ENCODE measurements around the gene SP6. TPM values are rescaled to one million over a fixed set of nuclear protein-coding genes. Genes with fewer than 3 reads are reported as not detected.

Gene SP6
- total and polyA plus RNA-seq, 2 of the 4 experiments (the other 2 are of a cell fraction), result under 0.01 to 0.31 TPM

DNA sequence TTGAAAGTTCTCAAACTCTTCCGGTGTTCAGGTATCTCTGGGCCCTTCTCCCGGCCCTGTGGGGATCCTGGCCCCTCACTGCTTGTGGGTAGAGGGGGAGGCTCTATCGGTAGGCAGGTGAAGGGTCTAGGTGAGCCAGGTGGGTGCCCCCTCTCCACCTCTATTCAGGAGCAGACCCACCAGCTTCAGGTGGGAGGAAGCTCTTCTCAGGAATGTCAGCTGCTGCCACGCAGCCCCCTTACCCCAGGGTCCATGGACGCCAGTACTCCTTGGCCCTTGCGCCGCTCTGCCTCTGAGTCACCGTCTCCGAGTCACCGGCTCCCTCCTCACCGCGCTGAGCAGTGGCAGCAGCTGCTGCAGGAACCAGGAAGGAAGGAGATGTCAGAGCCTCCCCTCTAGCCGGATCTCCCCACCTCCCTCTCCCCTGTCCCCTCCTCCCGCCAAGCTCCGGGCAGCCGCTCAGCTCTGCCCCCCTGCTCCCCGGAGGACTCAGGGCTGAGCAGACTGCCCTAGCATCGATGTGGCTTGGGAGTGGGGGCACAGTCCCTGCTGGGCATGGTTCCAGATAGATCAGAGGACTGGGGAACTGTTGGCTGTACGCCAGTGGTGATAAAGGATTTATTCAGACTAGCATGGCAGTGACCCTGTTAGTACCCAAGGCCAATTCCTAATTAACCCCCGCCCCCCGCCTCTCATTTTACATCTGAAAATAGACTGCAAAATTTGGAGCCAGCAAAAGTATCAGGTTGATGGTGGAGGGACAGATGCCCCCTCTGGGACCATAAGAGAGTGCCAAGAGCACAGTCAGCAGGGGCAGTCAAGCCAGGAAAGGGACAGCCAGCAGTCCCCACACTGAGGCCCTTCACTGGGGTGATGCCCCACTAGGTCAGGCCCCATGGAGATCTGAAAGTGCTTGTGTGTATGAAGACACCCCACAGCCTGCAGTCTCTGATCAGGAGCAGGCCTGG lies 29.3 kb downstream of the SP6 start, which contains the start of gene OSBPL7:
Gene OSBPL7, minus strand, starts transcription at position 371 of the 968 bp plus-strand sequence. CDS start 1,516 bp downstream, outside the sequence.
- Histone ChIP-seq H3K9me1 (ENCODE audit: insufficient read depth, low read length) (0 out of 2 replicates have a peak, but pooled peaks cover 4% of the 10 kb centered on the region), H2AFZ (replicated peaks; ENCODE audit: low read length, poor library complexity) (peak within 1 kb of the TSS; percentile 89), H3K79me1 (ENCODE audit: low read depth in 1 of 2, low read length in 2 of 2) (peaks cover 0 to 17% of the 10 kb centered on the region in 2 experiments; a peak in 1 of 4 replicates), H3K23ac (ENCODE audit: low read depth, low read length) (no peak within 1 kb of the TSS; the same call in 1 of the 2 replicates), H2BK120ac (ENCODE audit: low read depth, low read length) (peak within 1 kb of the TSS; percentile 59), H4K91ac (ENCODE audit: insufficient read depth, low read depth, low read length) (peak within 1 kb of the TSS; percentile 81), H4K5ac (ENCODE audit: low read depth, low read length) (peak within 1 kb of the TSS; percentile 92), H3K27me3 (ENCODE audit: control insufficient read depth, insufficient read depth, low read length) (no peaks in the 10 kb centered on the region), H3K4me2 (ENCODE audit: low read depth, low read length) (peak within 1 kb of the TSS; percentile 95), H2BK20ac (ENCODE audit: low read depth, low read length) (no peak within 1 kb of the TSS; the same call in 1 of the 2 replicates), H2BK5ac (ENCODE audit: low read depth, low read length, poor library complexity, severe bottlenecking) (peak within 1 kb of the TSS; percentile 7), H3K4ac (ENCODE audit: low read depth, low read length) (peak within 1 kb of the TSS; percentile 75), H3K36me3 (ENCODE audit: control insufficient read depth, insufficient read depth, low read length) (peaks cover 44% of the 10 kb centered on the region), H3K14ac (replicated peaks; ENCODE audit: low read depth, low read length) (peak within 1 kb of the TSS; percentile 92), H3K4me1 (ENCODE audit: control insufficient read depth, insufficient read depth, low read length) (peaks cover 11% of the 10 kb centered on the region; the same call in 1 of the 2 replicates), H3K4me3 (ENCODE audit: insufficient read depth, low read depth, low read length) (peak within 1 kb of the TSS; percentile 77), H4K8ac (ENCODE audit: low read depth in 2 of 2, low read length in 2 of 2) (peak within 1 kb of the TSS; percentile 88 to 95), H3K9me3 (ENCODE audit: control insufficient read depth, insufficient read depth, low read length) (no peaks in the 10 kb centered on the region), H3K9ac (ENCODE audit: low read depth, low read length) (peak within 1 kb of the TSS; percentile 72), H4K20me1 (ENCODE audit: insufficient read depth, low read length) (no peaks in the 10 kb centered on the region), H3K27ac (ENCODE audit: insufficient read depth, low read length) (no peak within 1 kb of the TSS; the same call in 1 of the 2 replicates), H3K56ac (ENCODE audit: extremely low read depth, insufficient read depth, low read length) (peak within 1 kb of the TSS; percentile 41), H2BK15ac (ENCODE audit: low read depth, low read length) (no peak within 1 kb of the TSS), H2AK9ac (replicated peaks; ENCODE audit: low read depth, low read length, poor library complexity) (peak within 1 kb of the TSS; percentile 57), H3K18ac (ENCODE audit: low read depth, low read length) (peak within 1 kb of the TSS; percentile 53), H2AK5ac (ENCODE audit: low read depth, low read length) (peak within 1 kb of the TSS; percentile 46)
- POLR2A ChIA-PET (ENCODE audit: unreplicated experiment), result interaction anchor here (1.6 kb wide), 1 partner anchor 10 kb away, joined by 7 read pairs; the partner anchor contains the start of genes LRRC46 and MRPL10
- ATAC-seq (ENCODE audit: low read depth), result peak; percentile 98
- in situ Hi-C loops (cut with MboI; ENCODE audit: low sequenced_read_pairs), result no loop called here
- BruUV-seq (replicated peaks), result no TSS peak
- dilution Hi-C loops (cut with HindIII; ENCODE audit: low sequenced_read_pairs, unreplicated experiment), result no loop called here
- 0% methylated on average over 2 of the region's 21 CpGs; no CpG with 5 or more reads in 1 of the 2 experiments for WGBS, 2 experiments (ENCODE audit: extremely low coverage in 2 of 2, insufficient read length in 1 of 2)
- CTCF ChIA-PET, result no interaction called here
- intact Hi-C loops (cut with micrococcal nuclease), result no loop called here
- DNase-seq, result peak; percentile 87
- no peak for TF ChIP-seq POLR2A (IDR thresholded peaks at IDR 0.05; ENCODE audit: low read depth, low read length)
- TF ChIP-seq MAZ (IDR thresholded peaks at IDR 0.05; ENCODE audit: borderline replicate concordance, low read depth, low read length), result peak; percentile 79
- no peak for TF ChIP-seq RCOR1 (IDR thresholded peaks at IDR 0.05; ENCODE audit: insufficient replicate concordance, low read length)
- TF ChIP-seq NFE2L2 (IDR thresholded peaks at IDR 0.05; ENCODE audit: low read depth, low read length), result no peak
- TF ChIP-seq FOS (IDR thresholded peaks at IDR 0.05; ENCODE audit: low read depth, low read length), result peak; percentile 79
- TF ChIP-seq, protein P1, sequence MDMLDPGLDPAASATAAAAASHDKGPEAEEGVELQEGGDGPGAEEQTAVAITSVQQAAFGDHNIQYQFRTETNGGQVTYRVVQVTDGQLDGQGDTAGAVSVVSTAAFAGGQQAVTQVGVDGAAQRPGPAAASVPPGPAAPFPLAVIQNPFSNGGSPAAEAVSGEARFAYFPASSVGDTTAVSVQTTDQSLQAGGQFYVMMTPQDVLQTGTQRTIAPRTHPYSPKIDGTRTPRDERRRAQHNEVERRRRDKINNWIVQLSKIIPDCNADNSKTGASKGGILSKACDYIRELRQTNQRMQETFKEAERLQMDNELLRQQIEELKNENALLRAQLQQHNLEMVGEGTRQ (IDR thresholded peaks at IDR 0.05; ENCODE audit: low read depth, low read length), result no peak
- TF ChIP-seq, protein P2, sequence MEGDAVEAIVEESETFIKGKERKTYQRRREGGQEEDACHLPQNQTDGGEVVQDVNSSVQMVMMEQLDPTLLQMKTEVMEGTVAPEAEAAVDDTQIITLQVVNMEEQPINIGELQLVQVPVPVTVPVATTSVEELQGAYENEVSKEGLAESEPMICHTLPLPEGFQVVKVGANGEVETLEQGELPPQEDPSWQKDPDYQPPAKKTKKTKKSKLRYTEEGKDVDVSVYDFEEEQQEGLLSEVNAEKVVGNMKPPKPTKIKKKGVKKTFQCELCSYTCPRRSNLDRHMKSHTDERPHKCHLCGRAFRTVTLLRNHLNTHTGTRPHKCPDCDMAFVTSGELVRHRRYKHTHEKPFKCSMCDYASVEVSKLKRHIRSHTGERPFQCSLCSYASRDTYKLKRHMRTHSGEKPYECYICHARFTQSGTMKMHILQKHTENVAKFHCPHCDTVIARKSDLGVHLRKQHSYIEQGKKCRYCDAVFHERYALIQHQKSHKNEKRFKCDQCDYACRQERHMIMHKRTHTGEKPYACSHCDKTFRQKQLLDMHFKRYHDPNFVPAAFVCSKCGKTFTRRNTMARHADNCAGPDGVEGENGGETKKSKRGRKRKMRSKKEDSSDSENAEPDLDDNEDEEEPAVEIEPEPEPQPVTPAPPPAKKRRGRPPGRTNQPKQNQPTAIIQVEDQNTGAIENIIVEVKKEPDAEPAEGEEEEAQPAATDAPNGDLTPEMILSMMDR (conservative IDR thresholded peaks at IDR 0.05; ENCODE audit: low read depth, low read length), result peak; percentile 31; the same call in 1 of the 2 replicates
- TF ChIP-seq, protein P3, sequence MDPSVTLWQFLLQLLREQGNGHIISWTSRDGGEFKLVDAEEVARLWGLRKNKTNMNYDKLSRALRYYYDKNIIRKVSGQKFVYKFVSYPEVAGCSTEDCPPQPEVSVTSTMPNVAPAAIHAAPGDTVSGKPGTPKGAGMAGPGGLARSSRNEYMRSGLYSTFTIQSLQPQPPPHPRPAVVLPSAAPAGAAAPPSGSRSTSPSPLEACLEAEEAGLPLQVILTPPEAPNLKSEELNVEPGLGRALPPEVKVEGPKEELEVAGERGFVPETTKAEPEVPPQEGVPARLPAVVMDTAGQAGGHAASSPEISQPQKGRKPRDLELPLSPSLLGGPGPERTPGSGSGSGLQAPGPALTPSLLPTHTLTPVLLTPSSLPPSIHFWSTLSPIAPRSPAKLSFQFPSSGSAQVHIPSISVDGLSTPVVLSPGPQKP (IDR thresholded peaks at IDR 0.05; ENCODE audit: borderline replicate concordance, low read depth, low read length), result no peak
- no peak for TF ChIP-seq CHD1 (IDR thresholded peaks at IDR 0.05; ENCODE audit: low read depth, low read length)
- no peak for TF ChIP-seq RFX5 (IDR thresholded peaks at IDR 0.05; ENCODE audit: low read depth, low read length)
- TF ChIP-seq BHLHE40 (IDR thresholded peaks at IDR 0.05; ENCODE audit: low read depth, low read length), result no peak
- TF ChIP-seq MAFK (IDR thresholded peaks at IDR 0.05; ENCODE audit: low read depth, low read length), result no peak
- no peak for TF ChIP-seq SMC3 (IDR thresholded peaks at IDR 0.05; ENCODE audit: low read depth, low read length)
